HG03064 (cell line): Measurements from ENCODE around the gene COL6A3.

Source experiments
- ATAC-seq: cut with Tn5 transposase; IDR thresholded peaks from one replicate; pipeline ENCODE4 v1.9.1; 2021; ENCODE audit warnings: low read depth; ENCODE audit not compliant: unreplicated experiment

COL6A3 gene, protein sequence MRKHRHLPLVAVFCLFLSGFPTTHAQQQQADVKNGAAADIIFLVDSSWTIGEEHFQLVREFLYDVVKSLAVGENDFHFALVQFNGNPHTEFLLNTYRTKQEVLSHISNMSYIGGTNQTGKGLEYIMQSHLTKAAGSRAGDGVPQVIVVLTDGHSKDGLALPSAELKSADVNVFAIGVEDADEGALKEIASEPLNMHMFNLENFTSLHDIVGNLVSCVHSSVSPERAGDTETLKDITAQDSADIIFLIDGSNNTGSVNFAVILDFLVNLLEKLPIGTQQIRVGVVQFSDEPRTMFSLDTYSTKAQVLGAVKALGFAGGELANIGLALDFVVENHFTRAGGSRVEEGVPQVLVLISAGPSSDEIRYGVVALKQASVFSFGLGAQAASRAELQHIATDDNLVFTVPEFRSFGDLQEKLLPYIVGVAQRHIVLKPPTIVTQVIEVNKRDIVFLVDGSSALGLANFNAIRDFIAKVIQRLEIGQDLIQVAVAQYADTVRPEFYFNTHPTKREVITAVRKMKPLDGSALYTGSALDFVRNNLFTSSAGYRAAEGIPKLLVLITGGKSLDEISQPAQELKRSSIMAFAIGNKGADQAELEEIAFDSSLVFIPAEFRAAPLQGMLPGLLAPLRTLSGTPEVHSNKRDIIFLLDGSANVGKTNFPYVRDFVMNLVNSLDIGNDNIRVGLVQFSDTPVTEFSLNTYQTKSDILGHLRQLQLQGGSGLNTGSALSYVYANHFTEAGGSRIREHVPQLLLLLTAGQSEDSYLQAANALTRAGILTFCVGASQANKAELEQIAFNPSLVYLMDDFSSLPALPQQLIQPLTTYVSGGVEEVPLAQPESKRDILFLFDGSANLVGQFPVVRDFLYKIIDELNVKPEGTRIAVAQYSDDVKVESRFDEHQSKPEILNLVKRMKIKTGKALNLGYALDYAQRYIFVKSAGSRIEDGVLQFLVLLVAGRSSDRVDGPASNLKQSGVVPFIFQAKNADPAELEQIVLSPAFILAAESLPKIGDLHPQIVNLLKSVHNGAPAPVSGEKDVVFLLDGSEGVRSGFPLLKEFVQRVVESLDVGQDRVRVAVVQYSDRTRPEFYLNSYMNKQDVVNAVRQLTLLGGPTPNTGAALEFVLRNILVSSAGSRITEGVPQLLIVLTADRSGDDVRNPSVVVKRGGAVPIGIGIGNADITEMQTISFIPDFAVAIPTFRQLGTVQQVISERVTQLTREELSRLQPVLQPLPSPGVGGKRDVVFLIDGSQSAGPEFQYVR (N-terminal part only)

DNA sequence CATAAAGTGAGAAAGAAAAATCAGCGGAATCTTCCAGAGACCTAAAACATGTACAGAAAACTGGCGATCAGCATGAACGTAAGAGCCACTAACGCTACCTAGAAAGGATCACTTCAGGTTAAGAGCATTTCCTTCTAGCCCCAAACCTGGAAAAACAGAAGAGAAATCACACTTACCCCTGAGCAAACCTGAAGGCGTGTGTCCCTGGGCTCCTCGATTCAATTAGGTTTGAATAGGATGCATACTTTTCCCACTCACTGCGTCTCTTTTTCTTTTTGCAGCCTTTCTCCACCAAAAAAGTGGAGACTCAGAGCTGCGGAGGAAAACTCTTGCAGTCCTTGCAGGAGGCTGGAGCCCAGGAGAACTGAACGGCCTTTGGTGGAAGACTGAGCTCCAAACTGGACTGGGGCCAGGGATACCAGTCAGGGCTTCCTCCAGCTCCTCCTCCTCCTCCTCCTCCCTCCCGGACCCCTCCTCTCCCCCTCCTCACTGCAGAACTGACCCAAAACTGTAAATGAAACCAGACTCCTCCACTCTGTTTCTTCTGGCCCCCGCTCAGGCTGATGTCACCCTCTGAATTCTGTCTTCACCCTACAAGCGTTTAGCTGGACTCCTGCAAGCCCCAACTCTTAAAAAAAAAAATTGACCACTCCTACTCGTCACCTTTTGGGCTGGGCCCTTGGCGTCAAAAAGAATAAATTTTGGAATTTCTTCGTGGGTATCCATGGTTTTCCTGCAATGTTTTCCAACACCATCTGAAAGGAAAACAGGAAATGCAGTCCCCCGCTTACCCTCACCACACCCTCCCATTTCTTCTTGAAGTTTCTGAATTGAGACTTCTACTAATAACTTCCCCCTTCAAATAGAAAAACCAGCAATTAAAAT lies at the start of gene COL6A3:
COL6A3 (minus strand) TSS at position 388 of the 885 bp plus-strand sequence. CDS start 17,347 bp downstream, outside the sequence.
- no peak for ATAC-seq

DNA sequence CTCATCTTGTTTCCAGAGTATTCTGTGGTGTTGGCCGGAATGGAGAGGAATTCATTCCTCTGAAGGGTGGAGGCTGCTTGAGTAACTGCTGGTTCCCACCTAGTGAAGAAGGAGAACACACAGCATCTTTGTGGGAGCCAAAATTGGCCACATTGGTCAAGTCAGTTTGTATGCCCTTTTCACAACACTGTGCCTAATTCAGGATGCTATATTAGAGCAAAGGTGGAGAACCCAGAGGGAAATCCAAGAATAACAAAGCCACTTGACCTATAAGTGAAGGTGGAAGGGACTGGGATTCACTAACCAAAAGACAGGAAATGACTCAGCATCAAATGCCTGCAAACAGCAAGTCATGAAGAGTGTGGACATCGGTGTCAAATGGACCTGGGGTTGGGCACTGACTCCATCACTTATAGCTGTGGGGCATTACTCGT lies 45.8 kb upstream of the COL6A3 start:
- ATAC-seq = no peak

DNA sequence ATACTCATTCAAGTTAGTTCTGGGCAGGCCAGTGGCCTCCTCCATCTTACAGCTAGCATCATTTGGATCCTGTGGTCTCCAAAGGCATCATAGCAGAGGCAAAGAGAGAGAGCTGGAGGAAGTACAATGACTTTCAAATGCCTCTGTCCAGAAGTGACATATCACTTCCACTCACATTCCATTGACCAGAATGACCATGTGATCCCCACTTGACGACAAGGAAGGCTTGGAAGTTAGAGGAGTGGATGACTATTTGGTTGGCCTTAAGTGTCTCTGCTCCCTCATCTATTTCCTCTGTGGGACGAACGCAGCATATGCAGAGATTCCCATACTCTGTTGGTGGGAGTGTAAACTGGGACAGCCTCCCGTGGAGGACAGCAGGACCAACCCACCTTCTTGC lies 45.3 kb upstream of the COL6A3 start:
- ATAC-seq = no peak

DNA sequence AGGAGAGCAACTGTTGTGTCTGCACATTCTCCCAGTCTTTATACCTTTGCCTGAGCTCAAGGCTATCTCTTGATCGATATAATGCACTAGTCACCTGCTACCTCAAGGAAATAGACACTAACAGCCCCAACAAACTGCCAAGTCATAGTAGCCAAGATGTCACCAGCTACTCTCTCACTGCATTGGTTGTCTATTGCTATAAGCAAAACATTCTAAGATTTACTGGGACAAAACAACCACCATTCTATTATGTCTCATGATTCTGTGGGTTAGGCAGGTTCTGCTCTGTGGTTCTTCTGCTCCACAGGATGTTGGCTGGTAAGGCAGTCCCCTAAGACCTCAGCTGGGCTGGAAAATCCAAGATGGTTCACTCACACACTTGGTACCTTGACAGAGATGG lies 44.6 kb upstream of the COL6A3 start:
- ATAC-seq = no peak

DNA sequence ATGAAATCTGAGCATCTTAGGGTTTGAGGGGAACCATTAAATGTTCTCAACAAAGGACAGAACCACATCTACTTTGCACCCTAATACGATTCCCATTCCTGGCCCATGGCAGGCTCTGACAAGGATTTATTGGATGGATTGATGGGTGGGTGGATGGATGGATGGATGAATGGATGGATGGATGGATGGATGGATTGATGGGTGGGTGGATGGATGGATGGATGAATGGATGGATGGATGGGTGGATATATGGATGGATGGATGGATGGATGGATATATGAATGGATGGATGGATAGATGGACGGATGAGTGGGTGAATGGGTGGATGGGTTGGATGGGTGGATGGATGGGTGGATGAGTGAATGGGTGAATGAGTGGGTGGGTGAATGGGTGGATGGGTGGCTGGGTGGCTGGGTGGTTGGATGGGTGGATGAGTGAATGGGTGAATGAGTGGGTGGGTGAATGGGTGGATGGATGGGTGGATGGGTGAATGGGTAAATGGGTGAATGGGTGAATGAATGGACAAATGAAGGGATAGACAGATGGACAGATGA lies 43.5 kb upstream of the COL6A3 start:
- ATAC-seq = no peak

DNA sequence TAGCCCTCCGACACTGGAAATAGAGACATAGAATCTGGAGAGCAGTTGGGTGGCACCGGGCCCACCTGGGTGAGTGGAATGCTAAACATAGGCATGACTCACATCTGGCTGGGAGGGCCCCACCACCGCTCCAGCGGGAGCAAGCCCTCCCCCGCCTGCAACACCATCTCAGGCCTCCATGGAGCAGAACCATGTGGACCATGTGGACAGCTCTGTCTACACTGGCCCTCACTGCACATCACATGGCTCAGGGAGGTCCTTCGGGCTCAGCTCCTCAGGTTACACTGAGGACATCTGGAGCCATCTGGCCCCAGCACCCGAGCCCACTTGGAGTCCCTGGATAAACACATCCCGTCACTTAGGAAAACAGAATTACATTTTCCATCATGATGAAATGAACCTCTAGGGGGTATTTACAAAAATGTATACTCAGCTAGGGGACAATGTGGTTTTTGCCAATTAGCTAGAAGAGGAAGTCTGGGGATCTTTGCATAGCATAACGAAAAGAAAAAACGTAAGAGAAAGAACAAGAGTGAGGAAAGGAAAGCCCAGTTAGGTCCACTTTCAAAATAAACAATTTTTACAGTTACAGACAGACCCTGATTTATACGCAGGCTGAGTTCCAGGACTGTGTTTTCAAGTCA lies 42.4 kb upstream of the COL6A3 start:
- no peak for ATAC-seq

DNA sequence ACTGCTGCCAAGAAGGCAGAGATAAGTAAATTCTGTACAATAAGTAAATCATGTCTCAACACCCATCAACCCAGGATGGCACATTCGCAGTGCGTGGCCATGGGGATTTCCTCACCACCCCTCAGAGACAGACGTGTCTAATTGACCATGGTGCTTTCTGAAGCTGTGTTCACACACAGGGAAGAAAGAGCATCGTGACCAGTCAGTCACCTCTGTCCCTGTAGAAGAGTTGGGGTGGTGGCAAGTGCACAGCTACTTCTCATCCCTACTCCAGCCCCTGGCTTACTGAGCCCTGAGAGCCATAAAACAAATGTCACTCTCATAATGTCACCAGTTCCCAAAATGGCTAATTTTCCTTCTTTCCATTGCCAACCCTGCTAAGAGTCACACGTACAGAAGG lies 41.8 kb upstream of the COL6A3 start:
- no peak for ATAC-seq

DNA sequence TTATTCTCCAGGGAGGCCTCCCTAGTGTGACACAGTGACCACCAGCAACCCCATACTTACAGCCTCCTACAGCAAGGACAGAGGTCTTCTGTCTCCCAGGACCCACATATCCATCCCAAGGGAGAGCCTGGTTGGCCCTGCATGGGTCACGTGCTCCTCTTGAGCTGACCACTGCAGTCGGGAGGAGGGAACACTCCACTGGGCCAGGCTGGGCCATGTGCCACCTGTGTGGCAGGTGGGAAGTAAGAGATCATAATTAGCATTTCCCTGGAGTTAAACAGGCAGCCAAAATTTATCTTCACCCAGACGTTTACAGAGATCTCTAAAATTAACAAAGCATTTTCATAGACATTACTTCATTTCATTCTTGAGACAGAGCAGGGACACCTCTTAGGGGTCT lies 39.7 kb upstream of the COL6A3 start:
- ATAC-seq = no peak

DNA sequence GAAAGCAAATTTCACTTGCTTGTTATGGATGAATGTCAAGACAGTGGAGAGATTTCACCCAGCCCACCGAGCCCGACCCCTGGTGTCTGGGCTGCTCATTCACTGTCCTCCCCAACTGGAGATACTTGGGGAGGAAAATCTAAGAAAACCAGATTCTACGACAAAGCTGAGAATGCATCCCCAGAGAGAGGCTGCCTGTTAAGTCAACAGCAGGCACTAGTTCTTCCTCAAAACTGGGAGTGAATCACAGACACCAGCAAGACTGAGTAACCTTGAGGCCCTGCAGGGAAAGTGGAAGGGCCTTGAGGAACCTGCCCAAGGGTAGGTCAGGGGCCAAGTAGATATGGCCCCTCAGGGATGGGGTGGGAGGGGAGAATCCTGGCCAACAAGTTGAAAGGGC lies 38.9 kb upstream of the COL6A3 start:
- ATAC-seq = no peak

DNA sequence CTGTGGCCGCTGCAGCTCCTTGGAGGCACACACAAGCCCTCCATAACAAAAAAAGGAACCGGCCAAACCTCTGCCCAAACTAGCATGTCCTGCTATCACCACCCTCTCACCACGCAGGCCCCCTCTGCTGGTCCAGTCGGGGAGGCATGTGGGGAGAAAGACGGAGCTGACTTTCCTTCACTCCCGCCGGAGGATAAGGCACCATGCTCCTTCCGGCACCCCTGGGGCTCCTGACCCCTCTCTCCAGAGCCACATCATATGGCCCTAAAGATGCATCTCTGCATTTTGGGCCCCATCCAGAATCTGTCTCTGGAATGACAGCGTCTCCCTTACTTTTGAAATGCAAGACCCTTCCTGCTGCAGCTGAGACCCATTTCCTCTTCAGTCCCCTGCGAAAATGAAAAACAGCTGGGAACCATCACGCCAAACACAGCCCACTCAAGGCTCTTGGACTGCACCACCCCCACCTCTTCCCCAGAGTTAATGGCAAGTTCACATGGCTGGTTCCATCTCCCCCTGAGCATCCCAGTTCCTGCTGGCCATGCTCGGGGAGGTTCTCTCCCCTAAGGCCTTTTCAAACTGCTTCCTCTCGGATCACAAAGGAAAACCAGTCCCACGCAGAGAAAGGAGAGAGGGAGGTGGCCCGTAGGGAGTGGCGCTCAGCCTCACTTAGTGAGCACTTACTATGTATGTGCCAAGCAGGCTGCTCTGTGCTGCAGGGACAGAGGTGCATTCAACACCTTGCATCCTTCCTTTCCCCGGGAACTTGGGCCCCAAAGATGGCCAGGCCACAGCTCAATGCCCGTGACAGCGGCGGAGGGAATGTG lies 37.9 kb upstream of the COL6A3 start:
- ATAC-seq = no peak

DNA sequence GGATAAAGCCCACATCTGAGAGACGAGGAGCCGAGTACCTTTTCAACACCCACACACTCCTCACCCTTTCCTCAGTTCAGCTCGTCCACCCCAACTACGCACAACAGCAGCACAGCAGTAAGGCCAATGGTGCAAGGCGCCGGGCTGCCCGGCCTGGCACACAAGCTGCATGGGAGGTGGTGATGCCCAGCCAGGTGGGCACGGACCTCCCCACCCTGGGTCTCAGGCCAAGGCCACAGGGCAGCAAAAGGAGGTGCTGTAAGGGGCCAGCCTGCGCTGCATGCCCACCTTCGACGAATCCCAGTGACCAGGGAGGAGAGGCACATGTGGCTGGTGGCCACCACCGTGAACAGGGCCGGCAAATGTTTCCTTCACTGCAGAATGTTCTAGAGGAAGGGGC lies 36.6 kb upstream of the COL6A3 start:
- ATAC-seq = no peak

DNA sequence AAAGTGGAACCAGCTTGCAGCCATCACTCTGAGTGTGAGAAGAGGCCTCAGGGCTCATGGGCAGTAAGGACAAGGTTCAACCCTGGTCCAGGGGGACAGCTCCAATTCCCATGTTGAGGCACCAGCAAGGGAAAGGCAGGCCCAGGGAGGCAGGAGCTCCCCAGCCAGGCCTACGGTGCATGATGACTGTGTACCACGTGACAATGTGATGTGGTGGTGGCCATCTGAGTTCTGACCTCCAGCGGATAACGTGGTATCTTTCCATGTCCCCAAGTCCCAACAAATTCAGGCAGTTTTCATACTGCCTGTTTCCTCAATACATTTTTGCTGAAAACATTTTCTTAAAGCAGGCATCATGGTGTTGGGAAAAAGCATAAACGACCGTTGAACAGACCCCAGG lies 36.1 kb upstream of the COL6A3 start:
- ATAC-seq = no peak

DNA sequence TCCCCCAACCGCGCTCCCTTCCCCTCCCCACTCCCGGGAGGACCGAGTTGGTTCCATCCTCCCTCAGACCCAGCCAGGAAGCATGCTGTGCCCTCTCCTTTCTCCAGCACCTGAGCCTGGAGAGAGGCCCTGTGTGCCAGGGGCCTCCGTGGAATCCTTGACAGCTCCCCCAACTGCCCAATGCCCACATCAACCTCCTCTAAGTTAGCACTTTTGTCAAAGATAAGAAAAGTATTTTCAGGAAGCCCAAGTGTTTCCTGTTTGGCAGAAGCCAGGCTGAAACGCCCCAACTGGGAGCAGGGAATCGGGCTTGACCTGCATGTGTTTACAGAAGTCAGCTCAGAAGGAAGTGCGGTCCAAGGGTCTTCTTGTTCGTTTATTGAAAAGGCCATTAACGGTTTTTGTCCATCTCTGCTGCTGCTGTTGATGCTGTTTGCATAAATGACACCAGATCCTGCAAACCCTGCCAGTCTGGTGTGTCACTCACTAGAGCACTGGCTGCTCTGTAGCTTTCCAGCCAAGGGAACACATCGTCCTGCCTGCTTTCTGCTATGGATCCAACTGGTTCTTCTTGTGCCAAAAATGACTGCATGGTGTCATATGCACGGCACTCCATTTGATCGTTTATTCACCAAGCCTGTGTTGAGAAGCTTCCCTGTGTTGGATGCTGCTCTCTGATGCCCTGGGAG lies 35.4 kb upstream of the COL6A3 start:
- ATAC-seq = no peak

DNA sequence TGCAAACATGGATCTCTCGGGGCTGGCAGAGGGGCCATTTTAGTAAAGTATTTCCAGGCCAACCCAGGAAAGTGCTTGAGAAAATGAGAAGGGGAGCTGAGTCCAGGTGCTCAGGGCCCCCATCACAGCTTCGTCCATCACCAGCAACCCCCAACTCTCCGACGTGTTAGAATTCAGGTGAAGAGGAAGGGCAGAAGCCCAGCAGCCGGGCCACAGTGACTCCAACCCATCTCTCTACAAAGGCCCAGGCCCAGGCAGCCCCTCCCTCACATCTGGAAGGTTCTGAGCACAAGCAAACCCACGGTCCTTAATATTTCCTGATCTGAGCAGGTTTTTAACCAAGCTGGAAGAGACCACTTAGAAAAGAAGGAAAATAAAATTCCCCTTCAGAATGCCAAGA lies 34.7 kb upstream of the COL6A3 start:
- no peak for ATAC-seq

DNA sequence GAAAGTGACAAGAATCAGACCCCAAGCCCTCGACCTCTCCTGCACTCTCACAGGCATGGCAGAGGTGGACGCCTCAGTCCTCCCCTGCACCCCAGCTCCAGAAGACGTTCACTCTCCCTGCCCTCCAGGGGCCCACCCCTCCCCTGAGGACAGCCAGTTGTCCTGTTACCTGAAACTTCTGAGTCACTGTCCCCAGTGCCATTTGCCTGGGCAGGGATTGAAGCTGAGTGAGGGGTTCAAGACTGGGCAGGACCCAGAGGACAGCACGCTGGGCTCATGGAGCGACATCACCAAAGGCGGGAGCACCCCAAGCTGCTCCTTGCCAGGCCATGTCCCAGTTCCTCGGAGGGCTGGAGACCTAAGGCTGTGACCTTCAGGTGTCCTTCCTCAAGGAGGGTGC lies 34.2 kb upstream of the COL6A3 start:
- no peak for ATAC-seq

DNA sequence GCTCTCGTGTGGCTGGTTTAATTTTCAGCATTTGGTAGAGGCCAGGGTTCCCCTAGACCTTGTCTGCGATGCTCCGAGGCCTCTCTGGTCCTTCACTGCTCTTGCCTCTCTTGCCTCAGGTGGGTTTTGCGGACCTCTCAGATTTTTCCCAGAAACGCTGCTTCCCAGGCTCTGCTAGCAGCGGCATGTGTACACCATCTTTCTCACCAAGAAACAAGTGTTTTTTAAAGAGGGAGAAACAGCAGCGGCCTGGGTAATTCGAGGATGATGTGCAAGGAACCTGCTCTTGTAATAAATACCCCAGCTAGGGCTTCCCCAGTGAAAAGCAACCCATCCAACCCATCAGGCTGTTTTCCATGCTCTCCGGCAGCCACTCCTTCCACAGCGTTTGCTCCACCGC lies 33.5 kb upstream of the COL6A3 start:
- no peak for ATAC-seq

DNA sequence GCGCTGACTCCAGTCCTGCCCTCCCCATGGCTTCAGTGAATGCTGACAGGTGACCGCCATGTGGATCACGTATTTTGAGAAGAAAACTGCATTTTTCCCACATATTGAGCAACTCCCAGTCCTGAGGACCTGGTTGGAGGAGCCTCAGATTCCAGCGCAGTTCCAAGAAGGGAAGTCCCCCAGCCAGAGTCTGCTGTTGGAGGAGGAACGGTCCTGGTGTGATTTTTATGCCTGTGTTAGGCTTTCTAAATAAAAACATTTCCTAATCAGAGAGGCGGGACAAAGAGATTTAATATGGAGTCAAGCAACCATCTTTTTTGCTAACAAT lies 32.3 kb upstream of the COL6A3 start:
- ATAC-seq = no peak
